DMS53 (cell line): ENCODE measurements around the gene CCDC59.
A peak's percentile ranks its signal among the peaks of the same experiment; 100 is the strongest.
"Not testable (repeated sequence)": the region's sequence is repeated elsewhere in the genome, so short reads cannot be mapped to it uniquely, and the experiment has no call there.

Experiments used
- DNase-seq: peaks from one replicate; lab custom pipeline; 2025; lab: John Stamatoyannopoulos, UW

The CCDC59 gene, protein sequence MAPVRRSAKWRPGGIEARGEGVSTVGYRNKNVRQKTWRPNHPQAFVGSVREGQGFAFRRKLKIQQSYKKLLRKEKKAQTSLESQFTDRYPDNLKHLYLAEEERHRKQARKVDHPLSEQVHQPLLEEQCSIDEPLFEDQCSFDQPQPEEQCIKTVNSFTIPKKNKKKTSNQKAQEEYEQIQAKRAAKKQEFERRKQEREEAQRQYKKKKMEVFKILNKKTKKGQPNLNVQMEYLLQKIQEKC

DNA sequence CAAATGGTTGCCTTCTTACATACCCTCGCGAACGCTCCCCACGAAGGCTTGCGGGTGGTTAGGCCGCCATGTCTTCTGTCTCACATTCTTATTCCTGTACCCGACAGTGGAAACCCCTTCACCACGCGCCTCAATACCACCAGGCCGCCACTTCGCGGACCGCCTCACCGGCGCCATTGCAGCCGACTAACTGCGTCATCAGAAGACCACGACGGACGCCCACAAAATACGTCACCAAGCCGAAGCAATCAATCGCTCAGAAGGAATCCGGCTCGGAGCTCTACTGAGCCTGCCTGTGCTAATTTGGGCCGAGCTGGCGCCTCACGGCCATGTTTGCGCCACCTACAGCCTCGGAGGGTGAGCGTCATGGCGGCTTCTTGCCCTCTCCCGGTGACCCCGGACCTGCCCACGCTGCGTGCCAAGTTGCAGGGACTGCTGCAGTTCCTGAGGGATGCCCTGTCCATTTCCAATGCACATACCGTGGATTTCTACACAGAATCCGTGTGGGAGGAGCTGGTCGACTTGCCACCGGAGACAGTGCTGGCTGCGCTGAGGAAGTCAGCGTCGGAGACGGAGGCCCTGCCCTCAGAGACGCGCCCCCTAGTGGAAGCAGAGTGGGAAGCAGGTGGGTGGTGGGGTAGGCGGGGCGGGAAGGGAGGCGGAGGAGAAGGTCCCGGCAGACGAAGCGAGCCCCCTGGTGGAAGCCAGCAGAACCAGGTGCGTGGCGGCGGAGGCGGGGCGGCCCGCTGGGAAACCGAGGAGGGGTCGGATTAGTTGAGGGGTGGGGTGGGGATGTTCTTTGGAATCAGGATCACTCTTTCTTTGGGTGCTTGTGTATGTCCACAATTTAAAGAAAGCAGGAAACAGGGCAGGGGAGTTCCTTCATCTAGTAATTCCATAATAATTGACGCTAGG, at the start of gene CCDC59, which contains the start of gene METTL25:
TSS of gene CCDC59 (minus strand) at position 188 of the 915 bp plus-strand sequence. CDS start at position 177, 11 bp downstream.
TSS of gene METTL25 (plus strand) at position 330 of the 915 bp plus-strand sequence. CDS start at position 367, 37 bp downstream.
- peak; percentile 100 for DNase-seq

DNA sequence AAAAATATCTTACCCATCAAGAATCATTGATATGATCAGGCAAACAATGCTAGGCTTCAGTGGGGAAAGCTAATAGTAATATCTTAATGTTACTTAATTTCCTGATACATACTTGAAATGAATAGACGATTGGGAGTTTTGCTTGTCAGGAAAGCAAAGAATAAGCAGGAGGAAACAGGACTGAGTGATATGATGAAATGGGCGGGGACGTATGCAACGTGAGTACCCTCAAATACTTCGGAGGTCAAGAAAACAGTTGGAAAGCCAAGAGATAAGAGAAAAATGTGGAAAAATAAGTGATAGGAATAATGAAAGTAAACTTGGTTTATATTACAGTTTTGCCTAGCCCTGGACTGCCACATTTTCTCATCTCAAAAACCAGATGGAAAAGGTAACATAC, 49.3 kb upstream of the CCDC59 start:
- DNase-seq: no peak

DNA sequence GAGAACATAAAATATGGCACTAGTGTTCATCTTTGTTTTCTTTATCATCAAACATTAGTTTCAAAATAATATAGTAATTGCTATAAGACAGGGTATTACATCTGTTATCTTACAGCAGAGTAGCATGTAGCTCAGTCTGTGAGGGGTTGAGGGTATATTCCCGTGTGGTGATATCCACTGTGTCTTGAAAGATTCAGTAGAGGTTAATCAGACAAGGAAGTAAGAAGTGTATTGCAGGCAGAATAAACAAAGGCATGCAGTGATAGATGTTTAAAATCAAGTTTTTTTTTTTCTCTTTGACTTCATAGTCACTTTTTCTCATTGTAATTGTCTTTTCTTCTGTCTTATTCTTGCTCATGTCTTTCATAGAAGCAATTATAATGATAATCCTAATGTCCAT, 48.5 kb upstream of the CCDC59 start:
- DNase-seq: no peak

DNA sequence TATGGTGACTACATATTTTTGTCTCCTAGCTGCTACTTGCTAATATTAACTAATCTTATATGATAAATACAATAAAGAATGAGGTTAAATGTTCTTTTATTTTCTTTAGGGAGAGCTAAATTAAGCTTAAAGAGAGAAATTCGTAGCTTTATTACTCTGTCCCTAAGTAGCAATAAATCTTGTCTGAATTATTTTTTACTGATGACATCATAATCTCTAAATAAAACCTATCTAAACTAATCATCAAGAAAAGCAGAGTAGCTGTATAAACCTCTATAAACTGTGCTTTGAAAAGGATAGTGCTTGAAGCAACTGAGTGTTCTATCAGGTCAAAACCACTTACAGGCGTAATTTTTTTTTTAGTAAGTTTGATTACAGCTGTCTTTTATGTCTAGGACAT, 42.6 kb upstream of the CCDC59 start:
- no peak for DNase-seq

DNA sequence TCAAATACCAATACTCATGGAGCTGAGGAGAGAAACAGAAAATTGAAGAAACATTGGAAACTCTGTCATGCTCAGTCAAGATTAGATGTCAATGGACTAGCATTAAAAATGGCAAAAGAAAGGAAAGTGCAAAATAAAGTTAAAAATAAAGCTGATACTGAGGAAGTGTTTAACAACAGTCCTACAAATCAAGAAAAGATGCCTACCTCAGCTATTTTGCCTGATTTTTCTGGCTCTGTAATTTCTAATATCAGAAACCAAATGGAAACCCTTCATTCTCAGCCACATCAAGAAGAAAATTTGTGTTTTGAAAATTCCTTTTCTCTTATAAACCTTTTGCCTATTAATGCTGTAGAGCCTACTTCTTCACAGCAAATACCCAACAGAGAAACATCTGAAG, 40.7 kb upstream of the CCDC59 start:
- no peak for DNase-seq

DNA sequence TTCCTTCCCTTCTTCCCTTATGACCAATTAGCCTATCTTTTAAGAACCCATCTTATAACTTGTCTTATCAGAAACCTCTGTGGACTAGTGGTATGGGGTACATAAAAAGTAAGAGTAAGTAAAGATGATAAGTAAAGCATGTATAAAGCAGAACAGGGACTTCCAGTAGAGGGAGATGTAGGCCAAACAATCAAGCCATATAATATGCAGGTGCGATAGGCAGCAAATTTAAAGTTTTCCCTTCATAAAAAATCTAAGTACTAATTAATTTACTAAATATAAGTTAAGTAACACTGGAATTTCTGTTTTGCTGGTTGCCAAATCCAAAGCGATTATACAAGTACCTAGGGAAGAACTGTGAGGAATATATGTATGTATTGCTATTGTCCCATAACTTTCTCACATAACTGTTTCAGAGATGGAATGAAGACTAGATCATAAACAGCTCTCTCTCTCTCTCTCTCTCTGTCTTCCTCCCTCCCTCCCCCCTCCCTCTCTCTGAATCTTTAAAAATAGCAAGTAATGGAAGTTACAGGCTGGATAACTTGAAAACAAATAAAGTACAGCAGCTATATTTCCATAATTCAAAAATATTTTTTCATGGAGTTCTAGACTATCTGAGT, 25.9 kb upstream of the CCDC59 start:
- peak; percentile 79 for DNase-seq

DNA sequence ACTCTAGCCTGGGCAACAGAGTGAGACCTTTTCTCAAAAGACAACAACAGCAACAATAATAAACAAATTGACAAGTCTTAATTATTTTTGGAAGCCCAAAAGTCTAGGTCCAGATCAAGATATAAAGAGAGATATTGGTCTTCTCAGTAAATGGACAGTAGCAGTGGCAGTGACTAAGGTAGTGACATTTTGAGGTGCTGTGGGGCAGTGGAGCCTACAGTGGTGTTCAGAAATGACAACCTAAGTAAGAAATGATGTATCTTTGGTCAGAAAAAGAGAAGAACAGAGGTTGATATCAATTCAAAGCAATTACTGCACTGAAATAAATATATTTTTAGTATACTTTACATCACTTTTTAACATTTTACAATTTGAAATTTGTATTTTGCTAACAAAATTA, 20.8 kb upstream of the CCDC59 start:
- no peak for DNase-seq

DNA sequence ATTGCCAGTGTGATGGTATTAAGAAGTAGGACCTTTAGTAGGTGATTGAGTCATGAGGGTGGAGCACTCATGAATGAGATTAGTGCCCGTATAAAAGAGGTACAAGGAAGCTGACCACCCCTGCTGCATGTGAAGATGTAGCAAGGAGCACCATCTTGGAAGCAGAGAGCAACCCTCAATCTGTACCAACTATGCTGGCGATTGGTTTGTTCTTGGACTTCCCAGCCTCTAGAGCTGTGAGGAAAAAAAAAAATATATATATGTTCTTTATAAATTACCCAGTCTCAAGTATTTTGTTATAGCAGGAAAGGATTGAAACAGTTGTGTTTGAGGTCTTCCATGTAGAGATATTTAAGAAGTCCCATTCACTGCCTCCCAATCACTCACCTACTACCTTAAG, 17.0 kb upstream of the CCDC59 start:
- DNase-seq: no peak

DNA sequence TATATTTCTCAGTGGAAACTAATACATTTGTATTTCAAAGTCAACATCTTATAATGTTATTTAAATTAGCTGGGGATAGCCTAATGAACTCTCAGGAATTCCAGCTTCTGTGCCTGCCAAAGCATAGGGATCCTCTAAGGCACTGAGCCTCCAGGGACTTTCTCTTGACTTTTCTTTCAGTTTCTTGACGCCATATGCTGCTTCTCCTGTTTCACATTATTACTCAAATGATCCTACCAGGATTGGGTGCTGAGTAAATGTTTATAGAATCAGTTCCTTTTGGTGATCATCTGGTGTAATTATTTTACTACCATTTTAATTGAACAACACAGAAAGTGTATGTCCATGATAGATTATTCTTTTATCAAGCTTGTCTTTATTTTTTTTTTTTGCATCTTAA, 8.0 kb upstream of the CCDC59 start:
- DNase-seq: no peak

DNA sequence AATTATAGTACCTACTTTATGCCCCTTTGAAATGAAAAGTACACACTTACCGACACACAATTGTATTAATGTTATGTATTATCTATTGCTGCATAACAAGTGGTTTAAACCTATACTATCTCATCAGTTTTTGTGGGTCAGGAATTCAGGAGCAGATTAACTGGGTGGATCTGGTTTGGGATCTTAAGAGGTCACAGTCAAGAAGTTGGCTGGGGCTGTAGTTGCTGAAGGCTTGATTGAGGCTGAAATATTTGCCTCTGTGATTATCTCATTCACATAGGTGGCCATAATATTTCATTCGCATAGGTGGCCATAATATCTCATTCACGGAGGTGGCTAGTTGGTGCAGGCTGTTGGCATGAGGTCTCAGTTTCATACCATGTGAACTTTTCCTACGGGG, 5.8 kb upstream of the CCDC59 start:
- no peak for DNase-seq

DNA sequence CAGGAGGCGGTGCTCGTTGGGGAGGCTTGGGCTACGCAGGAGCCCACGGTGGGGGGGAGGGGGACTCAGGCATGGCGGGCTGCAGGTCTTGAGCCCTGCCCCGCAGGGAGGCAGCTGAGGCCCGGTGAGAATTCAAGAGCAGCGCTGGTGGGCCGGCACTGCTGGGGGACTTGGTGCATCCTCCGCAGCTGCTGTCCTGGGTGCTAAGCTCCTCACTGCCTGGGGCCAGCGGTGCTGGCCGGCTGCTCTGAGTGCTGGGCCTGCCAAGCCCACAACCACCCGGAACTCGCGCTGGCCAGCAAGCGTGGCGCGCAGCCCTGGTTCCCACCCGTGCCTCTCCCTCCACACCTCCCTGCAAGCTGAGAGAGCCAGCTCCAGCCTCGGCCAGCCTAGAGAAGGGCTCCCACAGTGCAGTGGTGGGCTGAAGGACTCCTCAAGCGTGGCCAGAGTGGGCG, 3.3 kb upstream of the CCDC59 start:
- DNase-seq: no peak

DNA sequence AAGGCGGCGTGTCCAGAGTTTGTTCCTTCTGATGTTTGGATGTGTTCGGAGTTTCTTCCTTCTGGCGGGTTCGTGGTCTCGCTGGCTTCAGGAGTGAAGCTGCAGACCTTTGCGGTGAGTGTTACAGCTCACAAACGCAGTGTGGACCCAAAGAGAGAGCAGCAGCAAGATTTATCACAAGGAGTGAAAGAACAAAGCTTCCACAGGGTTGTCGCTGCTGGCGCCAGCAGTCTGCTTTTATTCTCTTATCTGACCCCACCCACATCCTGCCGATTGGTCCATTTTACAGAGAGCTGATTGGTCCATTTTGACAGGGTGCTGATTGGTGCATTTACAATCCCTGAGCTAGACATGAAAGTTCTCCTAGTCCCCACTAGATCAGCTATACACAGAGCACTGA, 2.6 kb upstream of the CCDC59 start:
- DNase-seq: not testable (repeated sequence)

DNA sequence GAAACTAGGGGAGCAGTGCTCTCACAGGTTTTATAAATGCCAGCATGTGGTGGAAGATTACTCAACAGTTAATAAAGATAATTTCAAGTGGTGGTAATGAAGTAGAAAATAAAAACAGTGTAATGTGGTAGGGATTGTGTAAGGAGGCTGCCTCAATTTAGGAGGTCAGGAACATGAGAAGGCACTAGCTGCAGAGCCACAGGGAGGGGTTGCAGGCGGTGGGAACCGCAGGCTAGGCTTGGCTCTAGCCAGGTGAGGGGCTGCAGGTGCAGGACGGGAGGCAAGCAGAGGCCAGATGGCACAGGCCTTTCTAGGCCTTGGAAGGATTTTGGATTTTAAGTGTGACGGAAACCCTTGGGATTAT, 910 bp upstream of the CCDC59 start:
- DNase-seq: peak; percentile 70

DNA sequence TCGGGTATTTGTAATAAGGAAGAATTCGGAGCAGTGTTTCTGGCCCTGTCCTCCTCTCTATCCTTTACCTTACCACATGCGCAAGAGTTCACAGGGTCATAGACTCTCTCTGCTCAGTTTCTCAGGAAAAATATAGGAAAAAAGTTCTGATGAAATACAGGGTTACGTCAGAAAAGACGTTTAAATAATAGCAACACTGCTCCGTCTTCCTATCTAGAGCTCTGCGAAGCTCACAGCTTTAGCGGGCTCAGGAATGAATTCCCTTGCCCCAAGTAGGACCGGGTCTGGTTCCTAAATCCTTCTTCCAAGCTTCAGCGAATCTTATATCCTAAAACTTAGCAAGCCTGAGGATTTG, 365 bp downstream of the CCDC59 start:
- DNase-seq: no peak

DNA sequence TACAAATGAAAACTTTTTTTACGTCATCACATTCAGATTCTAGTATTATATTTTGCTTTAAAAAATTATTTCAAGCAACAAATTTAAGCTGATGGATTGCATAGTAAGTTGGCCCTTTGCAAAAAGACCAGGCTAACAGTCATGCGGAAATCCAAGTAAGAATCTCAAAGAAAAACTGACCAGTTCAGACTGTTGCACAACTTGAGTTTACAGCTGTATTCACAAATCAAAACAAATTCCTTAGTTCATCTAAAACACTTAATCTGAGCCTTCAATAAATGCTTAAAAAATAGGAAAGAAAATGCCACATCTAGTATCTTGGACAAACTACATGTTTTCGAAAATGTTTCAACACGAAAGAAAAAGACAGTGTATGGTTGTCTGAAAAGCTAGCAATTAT, 847 bp downstream of the CCDC59 start:
- no peak for DNase-seq

DNA sequence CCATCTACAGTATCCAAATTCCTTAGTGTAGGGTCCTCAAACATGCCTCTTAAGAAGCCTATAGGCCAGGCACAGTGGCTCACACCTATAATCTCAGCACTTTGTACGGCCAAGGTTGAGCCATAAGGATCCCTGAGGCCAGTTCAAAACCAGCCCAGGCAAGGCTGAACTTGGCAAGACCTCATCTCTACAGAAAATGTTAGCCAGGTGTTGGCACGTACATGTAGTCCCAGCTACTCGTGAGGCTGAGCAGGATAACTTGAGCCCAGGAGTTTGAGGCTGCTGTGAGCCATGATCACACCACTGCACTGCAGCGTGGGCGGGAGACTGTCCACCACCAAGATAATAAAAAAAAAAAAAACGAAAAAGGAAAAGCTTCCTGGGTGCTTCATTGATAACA, 6.8 kb downstream of the CCDC59 start:
- DNase-seq: no peak

DNA sequence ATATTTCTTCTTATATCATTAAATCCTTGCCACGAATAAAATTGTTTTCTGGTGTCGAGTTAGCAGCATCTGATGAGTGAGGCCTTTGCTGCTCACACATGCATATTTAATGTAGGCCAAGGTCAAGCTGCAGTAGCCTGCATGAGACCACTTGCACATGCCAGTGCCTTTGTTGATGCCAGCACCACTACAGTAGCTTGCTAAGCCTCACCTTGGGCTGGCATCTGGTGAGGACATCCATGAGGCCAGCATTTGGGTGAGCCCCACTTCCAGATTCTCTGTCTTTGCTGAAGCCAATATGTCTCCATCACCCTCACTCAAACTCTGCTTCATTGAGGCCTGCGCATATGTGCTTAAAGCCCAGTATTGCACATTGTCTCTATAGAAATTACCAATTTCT, 8.0 kb downstream of the CCDC59 start:
- no peak for DNase-seq

DNA sequence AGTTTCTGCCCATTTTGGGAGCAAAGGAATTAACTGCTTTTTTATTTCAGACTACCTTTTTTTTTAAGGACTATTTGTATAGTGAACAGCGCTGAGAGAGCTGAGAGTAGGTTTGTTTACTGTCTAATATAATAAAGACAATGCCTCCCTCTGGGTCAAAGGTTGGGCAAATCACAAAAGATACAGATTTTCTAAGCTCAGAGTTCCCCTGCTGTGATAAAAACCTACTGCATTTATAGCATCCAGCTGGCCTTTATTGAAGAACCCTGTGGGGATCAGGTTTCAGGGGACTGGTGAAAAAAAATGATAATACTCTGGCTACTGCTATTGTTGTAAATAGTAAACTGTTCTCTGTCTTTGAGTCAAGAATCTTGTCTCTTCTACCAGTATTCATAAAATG, 28.7 kb downstream of the CCDC59 start:
- peak; percentile 90 for DNase-seq

DNA sequence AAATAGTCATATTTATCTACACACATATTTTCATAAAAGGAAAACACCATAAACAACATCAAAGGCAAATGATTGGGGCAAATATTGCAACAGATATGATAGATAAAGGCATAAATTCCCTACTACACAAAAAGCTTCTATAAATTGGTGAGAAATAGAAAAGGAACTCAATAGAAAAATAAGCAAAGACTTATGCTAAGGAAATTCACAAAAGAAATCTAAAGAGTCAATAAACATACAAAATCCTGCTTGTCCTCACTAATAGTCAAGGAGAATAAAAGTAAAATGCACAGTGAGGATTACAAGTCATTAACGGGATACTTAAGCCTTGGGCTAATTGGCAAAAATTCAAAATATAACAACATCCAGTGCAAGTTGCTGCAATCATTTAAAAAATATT, 30.3 kb downstream of the CCDC59 start:
- DNase-seq: no peak

DNA sequence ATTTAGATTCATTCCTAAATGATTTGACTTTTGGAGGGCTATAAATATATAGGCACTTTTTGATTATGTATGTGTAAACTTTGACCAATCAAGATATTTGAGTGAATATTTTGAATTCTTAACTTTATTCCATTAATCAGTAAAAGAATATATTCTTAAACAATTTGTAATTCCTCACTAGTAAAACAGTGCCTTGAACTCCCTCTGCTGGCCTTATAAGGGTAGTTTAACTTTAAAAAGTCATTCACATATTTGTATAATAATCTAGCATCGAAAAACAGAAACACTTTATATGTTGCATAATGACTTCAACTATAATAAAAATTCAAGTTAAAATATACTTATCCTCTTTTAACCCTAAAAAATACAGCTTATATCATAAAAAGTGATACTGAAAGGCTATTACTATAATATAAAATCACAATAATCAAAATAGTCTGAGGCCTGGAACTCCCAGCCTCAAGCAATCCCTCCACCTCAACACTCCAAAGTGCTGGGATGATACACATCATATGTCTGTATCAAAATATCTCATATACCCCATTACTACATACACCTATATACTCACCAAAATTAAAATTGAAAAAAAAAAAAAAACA, 31.2 kb downstream of the CCDC59 start:
- peak; percentile 76 for DNase-seq

DNA sequence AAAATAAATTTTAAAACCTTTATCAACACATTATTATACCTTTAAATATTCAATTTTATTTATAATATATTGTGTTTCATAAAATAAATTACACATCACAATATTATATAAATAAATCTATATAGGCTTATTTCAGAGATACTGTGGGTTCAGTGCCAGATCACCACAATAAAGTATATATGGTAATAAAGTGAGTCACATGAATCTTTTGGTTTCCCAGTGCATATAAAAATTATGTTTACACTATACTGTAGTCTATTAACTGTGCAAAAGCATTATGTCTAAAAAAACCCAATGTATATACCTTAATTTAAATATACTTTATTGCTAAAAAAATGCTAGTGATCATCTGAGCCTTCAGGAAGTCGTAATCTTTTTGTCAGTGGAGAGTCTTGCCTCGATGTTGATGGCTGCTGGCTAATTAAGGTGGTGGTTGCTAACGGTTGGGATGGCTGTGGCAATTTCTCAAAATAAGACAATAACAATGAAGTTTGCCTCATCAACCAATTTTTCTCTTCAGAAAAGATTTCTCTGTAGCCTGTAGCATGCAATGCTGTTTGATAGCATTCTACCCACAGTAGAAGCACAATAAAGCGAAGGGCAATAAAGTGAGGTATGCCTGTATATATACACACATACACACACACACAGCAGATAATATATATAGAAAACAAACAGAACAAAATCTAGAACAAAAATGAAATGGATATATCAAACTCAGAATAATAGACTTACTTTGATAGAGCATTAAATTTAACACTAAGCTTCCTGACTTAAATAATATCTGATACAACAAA, 32.4 kb downstream of the CCDC59 start:
- DNase-seq: no peak

DNA sequence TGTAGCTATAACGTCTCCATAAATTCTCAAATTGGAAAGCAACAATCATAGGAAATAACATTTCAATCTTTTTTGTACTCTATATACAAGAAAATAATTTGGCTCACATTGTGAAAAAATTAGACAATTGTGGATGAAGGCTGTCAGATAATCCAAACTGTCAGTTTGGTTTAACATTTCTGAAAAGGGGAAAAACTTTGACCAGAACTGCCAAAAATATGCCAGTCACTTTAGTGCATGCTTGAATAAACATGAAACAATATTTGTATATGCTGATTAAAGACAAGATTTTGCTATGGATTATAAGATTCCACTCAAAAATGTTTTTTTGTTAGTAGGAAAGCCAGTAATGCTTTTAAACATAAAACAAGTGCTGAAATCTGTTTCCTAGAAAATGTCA, 38.9 kb downstream of the CCDC59 start:
- no peak for DNase-seq
